GM18505 (cell line): ENCODE data around the gene CORO1C.

Experiments
- ATAC-seq: cut with Tn5 transposase; IDR thresholded peaks from one replicate; pipeline ENCODE4 v1.9.1; 2021; ENCODE audit not compliant: unreplicated experiment
- POLR2A ChIP-seq: IDR thresholded peaks from 4 replicates; pipeline ENCODE4 v1.6.1; 2011; ENCODE audit warnings: borderline replicate concordance; ENCODE audit not compliant: insufficient read depth, insufficient read length; ENCODE audit errors: extremely low read depth

Gene CORO1C

DNA sequence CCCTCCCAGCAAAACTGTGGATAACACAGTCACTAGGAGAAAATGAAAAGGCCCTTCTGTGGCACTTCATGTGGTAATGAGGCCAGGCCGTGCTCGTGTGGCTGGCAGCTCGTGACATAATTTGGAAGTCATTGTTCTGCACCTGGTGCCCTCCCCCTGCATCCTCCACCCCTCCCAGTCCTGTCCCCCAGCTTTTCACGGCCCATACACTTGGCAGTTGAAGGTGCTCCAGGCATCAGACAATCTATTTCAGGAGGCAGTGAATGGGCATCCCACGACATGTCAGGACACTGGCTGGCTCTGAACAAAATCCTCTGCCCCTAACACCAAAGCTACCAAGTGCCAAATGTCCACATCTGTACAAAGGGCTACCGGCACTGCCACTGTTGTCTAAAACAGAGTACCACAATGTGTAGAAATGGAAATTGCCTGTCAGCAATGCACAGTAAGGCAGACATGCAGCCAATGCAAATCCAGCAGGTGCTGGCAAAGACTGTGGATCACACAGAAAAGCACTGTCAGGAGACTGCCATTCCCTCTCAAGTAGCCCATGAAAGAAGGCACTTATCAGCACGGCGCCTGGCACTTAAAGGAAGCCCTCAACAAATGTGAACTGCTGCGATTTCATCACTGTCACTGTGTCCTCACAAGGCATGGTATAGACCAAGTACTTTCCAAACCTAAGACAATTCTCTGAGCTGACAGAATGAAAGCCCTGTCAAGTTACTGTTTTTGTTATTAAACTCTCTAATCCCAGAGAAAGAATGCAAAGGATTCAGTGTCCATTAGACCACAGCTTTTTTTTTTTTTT is 39.1 kb downstream of the CORO1C start:
- no peak for ATAC-seq

GRCh38 chr12:108691175-108691997 is 39.9 kb downstream of the CORO1C start:
- ATAC-seq, result peak; percentile 58
- peak; percentile 52 for TF ChIP-seq POLR2A

More for the DNA sequence above, 39.1 kb downstream of the CORO1C start:
- peak; percentile 20 for TF ChIP-seq POLR2A

- ATAC-seq, result no peak
- TF ChIP-seq POLR2A, result no peak
Observed at GRCh38 chr12:108690542-108691174, 40.7 kb downstream of the CORO1C start.

DNA sequence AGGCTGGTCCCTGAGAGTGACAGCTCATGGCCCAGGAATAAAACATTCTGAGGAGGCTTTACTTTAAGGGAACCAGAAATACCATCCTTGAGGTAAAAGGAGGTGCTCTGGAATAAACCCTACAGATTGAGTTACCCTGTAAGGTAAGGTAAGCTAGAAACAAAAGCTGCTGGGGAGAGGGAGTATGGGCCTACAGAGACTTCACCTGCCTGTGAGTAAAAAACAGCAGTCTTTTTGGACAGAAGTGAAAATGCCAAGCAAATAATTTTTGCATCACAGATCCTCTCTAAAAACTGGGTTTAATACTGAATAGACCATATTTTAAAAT is 41.2 kb downstream of the CORO1C start:
- no peak for TF ChIP-seq POLR2A
- ATAC-seq, result no peak

DNA sequence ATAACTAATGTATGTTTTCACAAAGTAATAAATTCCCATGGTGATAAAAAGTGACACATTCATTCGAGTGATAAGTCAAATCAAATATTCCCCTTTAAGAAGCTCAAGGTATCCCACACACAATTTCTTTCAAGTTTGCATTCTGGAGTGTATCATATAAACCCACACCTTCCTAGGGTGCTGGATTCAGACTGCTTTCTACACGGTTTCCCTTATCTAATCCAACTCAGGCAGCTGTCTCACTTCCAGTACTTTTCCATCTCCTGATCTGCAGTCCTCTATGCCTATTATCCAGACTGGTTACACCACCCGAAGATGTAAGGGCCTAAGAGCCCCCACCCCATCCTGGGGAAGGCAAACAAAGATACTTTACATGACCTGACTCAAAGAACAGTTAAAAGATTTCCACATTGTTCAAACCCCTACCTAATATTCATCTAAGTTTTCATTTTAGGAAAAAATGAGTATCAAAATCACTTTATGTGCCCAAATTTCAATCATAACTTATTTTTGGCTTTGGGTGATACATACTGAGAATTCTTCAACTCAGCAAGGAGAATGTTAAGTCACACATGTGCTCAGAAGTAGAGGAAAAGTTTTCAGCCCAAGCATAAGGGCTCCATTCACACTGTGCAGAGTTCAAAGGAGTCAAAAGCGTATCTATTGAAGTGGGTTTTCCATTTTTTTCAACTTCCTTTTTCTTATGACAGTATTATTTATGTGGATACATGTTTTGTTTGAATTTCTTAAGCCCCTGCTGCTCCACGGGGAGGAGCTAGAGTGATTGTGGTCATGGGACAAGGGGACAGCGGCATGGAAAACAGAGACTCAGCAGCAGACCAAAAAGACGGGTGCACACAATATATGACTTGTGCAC is 41.8 kb downstream of the CORO1C start:
- no peak for TF ChIP-seq POLR2A
- ATAC-seq, result no peak

DNA sequence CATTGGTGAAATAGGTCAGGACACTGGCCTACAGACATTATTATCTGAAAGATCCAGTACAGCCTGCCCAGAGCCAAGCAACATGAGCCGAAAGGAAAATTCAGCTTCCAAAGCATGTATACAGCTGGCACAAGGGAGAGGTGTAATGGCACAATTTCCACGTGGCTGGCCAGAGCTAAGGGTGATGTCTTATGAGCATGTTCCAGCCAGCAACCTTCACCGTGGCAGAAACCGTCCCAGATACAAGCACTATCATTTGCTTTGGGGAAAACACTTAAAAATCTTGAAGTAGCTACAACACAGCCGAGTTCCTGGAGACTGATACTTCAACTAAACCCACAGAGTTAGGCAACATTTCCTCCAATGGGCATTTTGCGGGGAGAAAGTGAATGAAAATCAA is 44.5 kb downstream of the CORO1C start:
- TF ChIP-seq POLR2A, result no peak
- ATAC-seq, result no peak

GRCh38 chr12:108685469-108686260 is 45.7 kb downstream of the CORO1C start:
- no peak for TF ChIP-seq POLR2A
- ATAC-seq, result no peak

- TF ChIP-seq POLR2A, result no peak
- ATAC-seq, result no peak
Observed at GRCh38 chr12:108683906-108684556, 47.3 kb downstream of the CORO1C start.

DNA sequence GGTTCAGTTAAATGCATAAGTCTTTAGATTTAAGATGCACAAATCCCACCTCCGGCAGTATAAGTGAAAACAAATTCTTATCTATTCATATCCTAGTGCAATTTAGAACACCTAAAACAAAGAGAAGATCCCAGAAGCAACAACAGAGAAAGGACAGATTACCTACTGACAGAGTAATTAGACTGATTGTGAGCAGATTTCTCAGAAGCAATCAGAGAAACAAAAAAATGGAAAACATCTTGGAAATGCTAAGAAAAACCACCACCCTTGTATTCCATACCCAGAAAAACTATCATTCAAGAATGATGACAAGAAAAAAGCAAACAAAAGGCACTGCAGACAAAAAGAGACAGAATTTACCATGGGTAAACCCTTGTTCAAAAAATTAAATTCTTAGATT is 50.0 kb downstream of the CORO1C start:
- no peak for ATAC-seq
- TF ChIP-seq POLR2A, result no peak

DNA sequence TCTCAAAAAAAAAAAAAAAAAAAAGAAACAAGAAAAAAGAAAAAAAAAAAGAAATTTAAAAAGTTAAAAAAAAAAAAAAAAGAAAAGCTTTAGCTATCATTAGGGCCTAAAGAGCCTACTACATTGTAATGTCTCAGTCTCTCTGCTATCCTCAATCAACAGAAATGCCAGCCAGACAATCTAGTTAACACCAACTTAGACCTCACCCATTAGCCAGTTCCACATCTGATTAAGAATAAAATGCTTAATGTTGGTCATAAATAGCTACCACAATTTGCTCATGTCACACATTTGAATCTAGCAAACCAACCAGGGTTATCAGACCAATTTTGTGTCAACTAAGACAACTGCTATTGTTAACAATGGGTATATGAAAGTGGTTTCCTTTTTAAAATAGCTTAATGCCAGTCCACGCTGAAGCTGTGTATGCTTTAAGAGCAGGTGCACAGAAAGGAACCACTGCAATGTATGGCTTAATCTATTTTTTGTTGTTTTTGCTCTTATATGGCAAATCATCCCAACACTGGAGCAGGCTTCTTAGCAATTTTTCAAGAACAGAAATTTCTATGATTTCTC is 52.1 kb downstream of the CORO1C start:
- no peak for TF ChIP-seq POLR2A
- ATAC-seq, result no peak

DNA sequence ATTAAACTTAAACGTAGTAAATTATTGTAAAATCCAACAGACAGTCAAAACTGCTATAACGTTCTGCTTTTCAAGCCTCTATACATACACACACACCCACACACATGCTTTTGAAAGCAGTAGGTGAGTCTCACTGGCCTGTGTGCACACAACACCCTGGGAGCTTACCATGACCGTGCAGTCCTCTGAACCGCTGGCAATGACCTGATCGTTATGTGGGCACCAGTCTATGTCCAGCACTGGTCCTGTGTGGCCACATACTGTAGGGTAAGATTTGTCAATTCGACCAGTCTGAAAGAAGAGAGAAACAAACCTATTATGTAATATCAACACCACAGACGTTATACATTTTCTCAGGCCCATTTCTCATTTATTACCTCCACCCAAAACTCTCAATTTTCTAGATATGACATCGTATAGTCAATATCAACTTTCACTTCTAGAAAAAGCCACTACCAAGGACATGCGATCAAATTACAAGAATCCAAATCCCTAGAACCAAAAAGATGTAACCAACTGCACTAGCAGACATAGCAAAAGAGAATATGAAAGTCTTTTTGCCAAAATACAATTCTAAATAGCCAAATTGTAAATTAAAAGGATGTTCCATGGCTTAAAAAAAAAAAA is 53.1 kb downstream of the CORO1C start:
- no peak for ATAC-seq
- no peak for TF ChIP-seq POLR2A
